ENCODE data around the gene EXOSC5.
"Not testable (repeated sequence)": the region's sequence is repeated elsewhere in the genome, so short reads cannot be mapped to it uniquely, and the experiment has no call there.

Gene EXOSC5

GRCh38 chr19:41377977-41378709 is 19.0 kb downstream of the EXOSC5 start:
- peak; percentile 49 for DNase-seq
- in situ Hi-C loops (cut with MboI; ENCODE audit: low pct_unique_long_range_greater_than_20kb, low sequenced_read_pairs) = no loop called here

- in situ Hi-C loops (cut with MboI; ENCODE audit: low pct_unique_long_range_greater_than_20kb, low sequenced_read_pairs) = no loop called here
- no peak for DNase-seq
Measured at GRCh38 chr19:41376998-41377365, 20.2 kb downstream of the EXOSC5 start.

- in situ Hi-C loops (cut with MboI; ENCODE audit: low pct_unique_long_range_greater_than_20kb, low sequenced_read_pairs) = no loop called here
- DNase-seq = no peak
Measured at GRCh38 chr19:41376241-41376997, 20.7 kb downstream of the EXOSC5 start, which contains the start of gene TMEM91. Gene TMEM91 (plus strand): TSS chr19:41376533. CDS start chr19:41378310, 1,777 bp downstream.

- DNase-seq = no peak
- in situ Hi-C loops (cut with MboI; ENCODE audit: low pct_unique_long_range_greater_than_20kb, low sequenced_read_pairs) = no loop called here
Measured at GRCh38 chr19:41373993-41374392, 23.2 kb downstream of the EXOSC5 start.

GRCh38 chr19:41372501-41372900 is 24.7 kb downstream of the EXOSC5 start:
- in situ Hi-C loops (cut with MboI; ENCODE audit: low pct_unique_long_range_greater_than_20kb, low sequenced_read_pairs) = no loop called here
- no peak for DNase-seq

GRCh38 chr19:41371541-41371940 is 25.6 kb downstream of the EXOSC5 start:
- no peak for DNase-seq
- in situ Hi-C loops (cut with MboI; ENCODE audit: low pct_unique_long_range_greater_than_20kb, low sequenced_read_pairs) = no loop called here

GRCh38 chr19:41371119-41371518 is 26.0 kb downstream of the EXOSC5 start:
- in situ Hi-C loops (cut with MboI; ENCODE audit: low pct_unique_long_range_greater_than_20kb, low sequenced_read_pairs); DNase-seq: not testable (repeated sequence)

GRCh38 chr19:41369769-41370168 is 27.4 kb downstream of the EXOSC5 start:
- in situ Hi-C loops (cut with MboI; ENCODE audit: low pct_unique_long_range_greater_than_20kb, low sequenced_read_pairs) = no loop called here
- no peak for DNase-seq

- in situ Hi-C loops (cut with MboI; ENCODE audit: low pct_unique_long_range_greater_than_20kb, low sequenced_read_pairs) = no loop called here
- DNase-seq = peak; percentile 95
Measured at GRCh38 chr19:41367848-41368301, 29.3 kb downstream of the EXOSC5 start.

- in situ Hi-C loops (cut with MboI; ENCODE audit: low pct_unique_long_range_greater_than_20kb, low sequenced_read_pairs) = no loop called here
- peak; percentile 40 for DNase-seq
Measured at GRCh38 chr19:41366089-41366488, 31.1 kb downstream of the EXOSC5 start.

GRCh38 chr19:41364524-41365391 is 32.4 kb downstream of the EXOSC5 start:
- DNase-seq = no peak
- in situ Hi-C loops (cut with MboI; ENCODE audit: low pct_unique_long_range_greater_than_20kb, low sequenced_read_pairs) = no loop called here

- in situ Hi-C loops (cut with MboI; ENCODE audit: low pct_unique_long_range_greater_than_20kb, low sequenced_read_pairs) = no loop called here
Measured at GRCh38 chr19:41363753-41364523, 33.2 kb downstream of the EXOSC5 start, which contains the start of gene B9D2. Gene B9D2 (minus strand): TSS chr19:41364149. CDS start chr19:41363519, 630 bp downstream.

GRCh38 chr19:41363371-41363752 is 33.8 kb downstream of the EXOSC5 start:
- DNase-seq = no peak
- in situ Hi-C loops (cut with MboI; ENCODE audit: low pct_unique_long_range_greater_than_20kb, low sequenced_read_pairs) = no loop called here

More at GRCh38 chr19:41363753-41364523, 33.2 kb downstream of the EXOSC5 start, which contains the start of gene B9D2:
- peak; percentile 99 for DNase-seq

GRCh38 chr19:41362143-41362847 is 34.9 kb downstream of the EXOSC5 start:
- in situ Hi-C loops (cut with MboI; ENCODE audit: low pct_unique_long_range_greater_than_20kb, low sequenced_read_pairs) = no loop called here
- no peak for DNase-seq

- in situ Hi-C loops (cut with MboI; ENCODE audit: low pct_unique_long_range_greater_than_20kb, low sequenced_read_pairs) = no loop called here
Measured at GRCh38 chr19:41359741-41360140, 37.4 kb downstream of the EXOSC5 start.

GRCh38 chr19:41357746-41358145 is 39.4 kb downstream of the EXOSC5 start:
- DNase-seq = no peak
- in situ Hi-C loops (cut with MboI; ENCODE audit: low pct_unique_long_range_greater_than_20kb, low sequenced_read_pairs) = no loop called here

More at GRCh38 chr19:41359741-41360140, 37.4 kb downstream of the EXOSC5 start:
- DNase-seq = no peak

- peak; percentile 62 for DNase-seq
- in situ Hi-C loops (cut with MboI; ENCODE audit: low pct_unique_long_range_greater_than_20kb, low sequenced_read_pairs) = no loop called here
Measured at GRCh38 chr19:41356984-41357739, 40.0 kb downstream of the EXOSC5 start.
